Dermis blood vessel endothelial cell (primary cell): Measurements from ENCODE around the gene SPOCD1. TPM values are rescaled to one million over a fixed set of nuclear protein-coding genes. Genes with fewer than 3 reads are reported as not detected.
"Not testable (repeated sequence)": the region's sequence is repeated elsewhere in the genome, so short reads cannot be mapped to it uniquely, and the experiment has no call there.

Experiments used
- DNase-seq: peaks from one replicate; pipeline ENCODE4 v3.0.0; 2010
- total RNA-seq: library from RNA; depleted of rRNA; stranded (reverse); fragments of >200 nt; gene quantifications from 2 replicates; pipeline ENCODE4 v1.2.3, GENCODE V29; 2014

SPOCD1 gene
- total RNA-seq, 1 donor from 2014 or later = 2.0 TPM

- DNase-seq = no peak
Observed at GRCh38 chr1:31828926-31829690, 13.3 kb upstream of the SPOCD1 start.

- no peak for DNase-seq
Observed at GRCh38 chr1:31828341-31828740, 12.5 kb upstream of the SPOCD1 start.

- no peak for DNase-seq
Observed at GRCh38 chr1:31823780-31824179, 8.0 kb upstream of the SPOCD1 start.

GRCh38 chr1:31822766-31823165, 6.9 kb upstream of the SPOCD1 start:
- no peak for DNase-seq

GRCh38 chr1:31820196-31820595, 4.4 kb upstream of the SPOCD1 start:
- DNase-seq = not testable (repeated sequence)

GRCh38 chr1:31818206-31818605, 2.4 kb upstream of the SPOCD1 start:
- DNase-seq = no peak

- not testable (repeated sequence) for DNase-seq
Observed at GRCh38 chr1:31816947-31817346, 1.1 kb upstream of the SPOCD1 start.

GRCh38 chr1:31816501-31816900, 679 bp upstream of the SPOCD1 start:
- not testable (repeated sequence) for DNase-seq

GRCh38 chr1:31815307-31815645, 546 bp downstream of the SPOCD1 start:
- no peak for DNase-seq

- DNase-seq = no peak
Observed at GRCh38 chr1:31814631-31815306, 1.1 kb downstream of the SPOCD1 start.

- no peak for DNase-seq
Observed at GRCh38 chr1:31814041-31814511, 1.7 kb downstream of the SPOCD1 start.

GRCh38 chr1:31812158-31812829, 3.5 kb downstream of the SPOCD1 start:
- no peak for DNase-seq

GRCh38 chr1:31811605-31812004, 4.2 kb downstream of the SPOCD1 start:
- DNase-seq = peak; percentile 56

- DNase-seq = no peak
Observed at GRCh38 chr1:31809698-31810097, 6.1 kb downstream of the SPOCD1 start.

- DNase-seq = no peak
Observed at GRCh38 chr1:31807273-31808048, 8.4 kb downstream of the SPOCD1 start.

GRCh38 chr1:31805318-31805717, 10.5 kb downstream of the SPOCD1 start:
- DNase-seq = no peak

- DNase-seq = no peak
Observed at GRCh38 chr1:31804098-31804497, 11.7 kb downstream of the SPOCD1 start.

- no peak for DNase-seq
Observed at GRCh38 chr1:31803610-31804009, 12.2 kb downstream of the SPOCD1 start.

GRCh38 chr1:31802190-31803150, 13.4 kb downstream of the SPOCD1 start:
- DNase-seq = peak; percentile 54

- DNase-seq = no peak
Observed at GRCh38 chr1:31801458-31801857, 14.4 kb downstream of the SPOCD1 start.

- DNase-seq = no peak
Observed at GRCh38 chr1:31800674-31800967, 15.2 kb downstream of the SPOCD1 start.
